ENCODE results near the gene KRTAP10-11. TPM values are rescaled to one million over a fixed set of nuclear protein-coding genes. Genes with fewer than 3 reads are reported as not detected.

Gene KRTAP10-11
- total RNA-seq, 2 experiments from 2014 or later, result not detected

Other genes with a start within 250 kb of the KRTAP10-11 start
- 1 to 10 TPM; 2.6 to 2.8 TPM for gene LRRC3, start 190.9 kb upstream of the KRTAP10-11 start, total RNA-seq
- not detected for gene KRTAP10-1, start 106.2 kb upstream of the KRTAP10-11 start, total RNA-seq
- not detected for gene KRTAP10-2, start 94.9 kb upstream of the KRTAP10-11 start, total RNA-seq
- gene KRTAP10-3, start 87.6 kb upstream of the KRTAP10-11 start, total RNA-seq, result not detected
- gene KRTAP10-4, start 72.7 kb upstream of the KRTAP10-11 start, total RNA-seq, result not detected
- gene KRTAP10-5, start 65.8 kb upstream of the KRTAP10-11 start, total RNA-seq, result not detected
- gene KRTAP10-6, start 53.9 kb upstream of the KRTAP10-11 start, total RNA-seq, result not detected
- not detected for gene KRTAP10-7, start 45.8 kb upstream of the KRTAP10-11 start, total RNA-seq
- gene KRTAP10-8, start 34.3 kb upstream of the KRTAP10-11 start, total RNA-seq, result not detected
- not detected for gene KRTAP10-9, start 19.3 kb upstream of the KRTAP10-11 start, total RNA-seq
- not detected for gene KRTAP10-10, start 9.1 kb upstream of the KRTAP10-11 start, total RNA-seq
- not detected for gene KRTAP12-4, start 8.2 kb downstream of the KRTAP10-11 start, total RNA-seq
- not detected for gene KRTAP12-3, start 11.5 kb downstream of the KRTAP10-11 start, total RNA-seq
- gene KRTAP12-2, start 20.5 kb downstream of the KRTAP10-11 start, total RNA-seq, result not detected
- not detected for gene KRTAP12-1, start 35.7 kb downstream of the KRTAP10-11 start, total RNA-seq
- not detected for gene KRTAP10-12, start 50.8 kb downstream of the KRTAP10-11 start, total RNA-seq
- gene TSPEAR, start 65.2 kb downstream of the KRTAP10-11 start, total RNA-seq, result not detected
- 10 to 100 TPM; 87.6 to 96.0 TPM for gene UBE2G2, start 155.4 kb downstream of the KRTAP10-11 start, total RNA-seq
- gene SUMO3, start 171.6 kb downstream of the KRTAP10-11 start, total RNA-seq, result 10 to 100 TPM; 77.2 to 77.6 TPM
- gene PTTG1IP, start 227.3 kb downstream of the KRTAP10-11 start, total RNA-seq, result 10 to 100 TPM; 43.0 to 44.4 TPM